ENCODE results near the gene MMS22L.
A peak's percentile ranks its signal among the peaks of the same experiment; 100 is the strongest.

MMS22L gene

GRCh38 chr6:97282726-97283617 is at the start of gene MMS22L:
TSS of gene MMS22L (minus strand) at chr6:97283216. CDS start at chr6:97282477, 739 bp downstream.
- Histone ChIP-seq H3K4me3 (IDR thresholded peaks at IDR 0.05; ENCODE audit: insufficient read depth, low read depth, low read length) (no peak within 1 kb of the TSS), H3K4me2 (peak within 1 kb of the TSS; percentile 88), H3K4me1 (ENCODE audit: low read depth, poor library complexity, severe bottlenecking) (peaks cover 12% of the 10 kb centered on the region), H3K36me3 (ENCODE audit: insufficient read depth) (no peaks in the 10 kb centered on the region), H3K9ac (peak within 1 kb of the TSS; percentile 85), H3K27me3 (ENCODE audit: insufficient read depth, low read depth) (no peaks in the 10 kb centered on the region), H3K27ac (peak within 1 kb of the TSS; percentile 72), H2AFZ (ENCODE audit: low read depth) (peak within 1 kb of the TSS; percentile 92), H3K79me2 (ENCODE audit: insufficient read depth, low read depth) (peaks cover 23% of the 10 kb centered on the region; the same call in 1 of the 2 replicates), H4K20me1 (ENCODE audit: insufficient read depth) (no peaks in the 10 kb centered on the region)
- TF ChIP-seq, protein P1, sequence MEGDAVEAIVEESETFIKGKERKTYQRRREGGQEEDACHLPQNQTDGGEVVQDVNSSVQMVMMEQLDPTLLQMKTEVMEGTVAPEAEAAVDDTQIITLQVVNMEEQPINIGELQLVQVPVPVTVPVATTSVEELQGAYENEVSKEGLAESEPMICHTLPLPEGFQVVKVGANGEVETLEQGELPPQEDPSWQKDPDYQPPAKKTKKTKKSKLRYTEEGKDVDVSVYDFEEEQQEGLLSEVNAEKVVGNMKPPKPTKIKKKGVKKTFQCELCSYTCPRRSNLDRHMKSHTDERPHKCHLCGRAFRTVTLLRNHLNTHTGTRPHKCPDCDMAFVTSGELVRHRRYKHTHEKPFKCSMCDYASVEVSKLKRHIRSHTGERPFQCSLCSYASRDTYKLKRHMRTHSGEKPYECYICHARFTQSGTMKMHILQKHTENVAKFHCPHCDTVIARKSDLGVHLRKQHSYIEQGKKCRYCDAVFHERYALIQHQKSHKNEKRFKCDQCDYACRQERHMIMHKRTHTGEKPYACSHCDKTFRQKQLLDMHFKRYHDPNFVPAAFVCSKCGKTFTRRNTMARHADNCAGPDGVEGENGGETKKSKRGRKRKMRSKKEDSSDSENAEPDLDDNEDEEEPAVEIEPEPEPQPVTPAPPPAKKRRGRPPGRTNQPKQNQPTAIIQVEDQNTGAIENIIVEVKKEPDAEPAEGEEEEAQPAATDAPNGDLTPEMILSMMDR (conservative IDR thresholded peaks at IDR 0.05; ENCODE audit: low read depth, low read length), result no peak

GRCh38 chr6:97322811-97323210 is 39.8 kb upstream of the MMS22L start:
- Histone ChIP-seq H3K79me2 (ENCODE audit: insufficient read depth, low read depth) (no peaks in the 10 kb centered on the region), H3K9ac (no peak overlapping the region), H3K4me3 (IDR thresholded peaks at IDR 0.05; ENCODE audit: insufficient read depth, low read depth, low read length) (no peak overlapping the region), H3K27ac (no peak overlapping the region), H4K20me1 (ENCODE audit: insufficient read depth) (no peaks in the 10 kb centered on the region), H3K27me3 (ENCODE audit: insufficient read depth, low read depth) (no peaks in the 10 kb centered on the region), H3K4me1 (ENCODE audit: low read depth, poor library complexity, severe bottlenecking) (no peaks in the 10 kb centered on the region), H3K4me2 (no peak overlapping the region), H2AFZ (ENCODE audit: low read depth) (no peak overlapping the region), H3K36me3 (ENCODE audit: insufficient read depth) (no peaks in the 10 kb centered on the region)
- TF ChIP-seq, protein P1 (conservative IDR thresholded peaks at IDR 0.05; ENCODE audit: low read depth, low read length), result no peak

GRCh38 chr6:97322226-97322625 is 39.2 kb upstream of the MMS22L start:
- H3K9ac ChIP-seq, result no peak overlapping the region
- H2AFZ ChIP-seq (ENCODE audit: low read depth), result no peak overlapping the region
- TF ChIP-seq, protein P1 (conservative IDR thresholded peaks at IDR 0.05; ENCODE audit: low read depth, low read length), result no peak
- H3K36me3 ChIP-seq (ENCODE audit: insufficient read depth), result no peaks in the 10 kb centered on the region
- H3K4me2 ChIP-seq, result no peak overlapping the region
- H4K20me1 ChIP-seq (ENCODE audit: insufficient read depth), result no peaks in the 10 kb centered on the region
- no peaks in the 10 kb centered on the region for H3K4me1 ChIP-seq (ENCODE audit: low read depth, poor library complexity, severe bottlenecking)
- no peaks in the 10 kb centered on the region for H3K79me2 ChIP-seq (ENCODE audit: insufficient read depth, low read depth)
- no peak overlapping the region for H3K27ac ChIP-seq
- no peak overlapping the region for H3K4me3 ChIP-seq (IDR thresholded peaks at IDR 0.05; ENCODE audit: insufficient read depth, low read depth, low read length)
- H3K27me3 ChIP-seq (ENCODE audit: insufficient read depth, low read depth), result no peaks in the 10 kb centered on the region

- Histone ChIP-seq H4K20me1 (ENCODE audit: insufficient read depth) (no peaks in the 10 kb centered on the region), H2AFZ (ENCODE audit: low read depth) (no peak overlapping the region), H3K27me3 (ENCODE audit: insufficient read depth, low read depth) (no peaks in the 10 kb centered on the region), H3K36me3 (ENCODE audit: insufficient read depth) (no peaks in the 10 kb centered on the region), H3K27ac (no peak overlapping the region), H3K9ac (no peak overlapping the region), H3K79me2 (ENCODE audit: insufficient read depth, low read depth) (no peaks in the 10 kb centered on the region), H3K4me1 (ENCODE audit: low read depth, poor library complexity, severe bottlenecking) (no peaks in the 10 kb centered on the region), H3K4me2 (no peak overlapping the region), H3K4me3 (IDR thresholded peaks at IDR 0.05; ENCODE audit: insufficient read depth, low read depth, low read length) (no peak overlapping the region)
- TF ChIP-seq, protein P1 (conservative IDR thresholded peaks at IDR 0.05; ENCODE audit: low read depth, low read length), result no peak
These were observed 34.0 kb upstream of the MMS22L start for GRCh38 chr6:97316978-97317377.
